Sigmoid colon (tissue), 7 donors: ENCODE measurements around the gene ST6GAL2. TPM values are rescaled to one million over a fixed set of nuclear protein-coding genes. Genes with fewer than 3 reads are reported as not detected.

ENCODE experiments used
- DNase-seq: peaks from one replicate; pipeline ENCODE4 v3.0.0-alpha.2; 2019
- H3K27ac ChIP-seq, 4 donors: fragments of 200-600 bp; sonication (generic); one replicate each; pipeline ENCODE4 v1.5.1; 2016 to 2019; ENCODE audit warnings: mild to moderate bottlenecking in 1 of 4
- H3K27me3 ChIP-seq, 3 donors: fragments of 200-600 bp; sonication (generic); one replicate each; pipeline ENCODE4 v1.5.1; 2019; ENCODE audit warnings: mild to moderate bottlenecking in 1 of 3
- H3K36me3 ChIP-seq, 4 donors: fragments of 200-600 bp; sonication (generic); one replicate each; pipeline ENCODE4 v1.5.1; 2016 to 2019
- H3K4me1 ChIP-seq, 4 donors: fragments of 200-600 bp; sonication (generic); one replicate each; pipeline ENCODE4 v1.5.1; 2017 to 2019
- H3K4me3 ChIP-seq, 4 donors: fragments of 200-600 bp; sonication (generic); one replicate each; pipeline ENCODE4 v1.5.1; 2017 to 2019; ENCODE audit warnings: mild to moderate bottlenecking in 2 of 4, moderate library complexity in 1 of 4
- H3K9me3 ChIP-seq, 4 donors: fragments of 200-600 bp in 3 of 4; sonication (generic) in 3 of 4; one replicate each; pipeline versions ENCODE4 v1.5.1 to v1.6.1; 2013 to 2019
- EP300 ChIP-seq, 4 donors: sonication (generic); formaldehyde crosslinking; IDR thresholded peaks; one replicate each; pipeline ENCODE4 v1.6.1; 2017; ENCODE audit warnings: antibody characterized with exemption in 4 of 4
- POLR2A ChIP-seq, 2 donors: fragments of 450-650 bp; IDR thresholded peaks; one replicate each; pipeline ENCODE4 v1.6.1; 2016; ENCODE audit warnings: antibody characterized with exemption in 2 of 2, mild to moderate bottlenecking in 2 of 2, moderate library complexity in 2 of 2
- POLR2AphosphoS5 ChIP-seq, 4 donors: sonication (generic); formaldehyde crosslinking; IDR thresholded peaks; one replicate each; pipeline ENCODE4 v1.6.1; 2017; ENCODE audit warnings: antibody characterized with exemption in 4 of 4
- WGBS, 2 donors: extraction: QIAGEN DNeasy Blood & Tissue Kit; methylation state at CpG; one replicate each; pipeline ENCODE4 v1.1.7; 2013; 5-methylcytosine and 5-hydroxymethylcytosine counted together
- intact Hi-C: fragments of 100-400 bp; cut with DNase I; formaldehyde crosslinking; loops from one replicate; pipeline ENCODE4 v1.15.1; 2023
- polyA plus RNA-seq, 3 donors: library from polyadenylated mRNA; stranded (reverse); fragments of 200-250 nt; gene quantifications; one replicate each; pipeline ENCODE4 v1.2.3, GENCODE V29; 2013
- total RNA-seq, 4 donors: library from RNA; depleted of rRNA; stranded (reverse); fragments of >200 nt; gene quantifications; one replicate each; pipeline ENCODE4 v1.1.0, GENCODE V29; 2016
- TF ChIP-seq, protein P1 (sequence below), 4 experiments: fragments of 450-650 bp in 3 of 4; fragments of 200-600 bp in 1 of 4; IDR thresholded peaks; one replicate each; pipeline ENCODE4 v1.5.1; 2016 to 2019; ENCODE audit warnings: antibody characterized with exemption in 4 of 4, mild to moderate bottlenecking in 3 of 4, moderate library complexity in 2 of 4
- donor health status: healthy with polysubstance abuse.
- donor health status: Bipolar disorder and iron deficiency.
- donor health status: healthy.

ST6GAL2 gene
- total and polyA plus RNA-seq, 7 donors: under 0.01 to 6.2 (median 0.83) TPM

GRCh38 chr2:106858810-106859209 is 27.2 kb downstream of the ST6GAL2 start:
- Histone ChIP-seq H3K4me3 (no peak overlapping the region), H3K36me3 (no peaks in the 10 kb centered on the region), H3K4me1 (peaks cover 0 to 18% (median 0%) of the 10 kb centered on the region in 4 donors), H3K27me3 (no peaks in the 10 kb centered on the region), H3K27ac (no peak overlapping the region), H3K9me3 (peaks cover 0 to 6% (median 0%) of the 10 kb centered on the region in 4 donors)
- 87 to 89% methylated on average over 2 of the region's 2 CpGs for WGBS, 2 donors
- intact Hi-C loops: no loop called here
- TF ChIP-seq POLR2AphosphoS5 (IDR thresholded peaks at IDR 0.05) (no peak), POLR2A (IDR thresholded peaks at IDR 0.05) (no peak), EP300 (IDR thresholded peaks at IDR 0.05) (no peak)
- TF ChIP-seq, protein P1, sequence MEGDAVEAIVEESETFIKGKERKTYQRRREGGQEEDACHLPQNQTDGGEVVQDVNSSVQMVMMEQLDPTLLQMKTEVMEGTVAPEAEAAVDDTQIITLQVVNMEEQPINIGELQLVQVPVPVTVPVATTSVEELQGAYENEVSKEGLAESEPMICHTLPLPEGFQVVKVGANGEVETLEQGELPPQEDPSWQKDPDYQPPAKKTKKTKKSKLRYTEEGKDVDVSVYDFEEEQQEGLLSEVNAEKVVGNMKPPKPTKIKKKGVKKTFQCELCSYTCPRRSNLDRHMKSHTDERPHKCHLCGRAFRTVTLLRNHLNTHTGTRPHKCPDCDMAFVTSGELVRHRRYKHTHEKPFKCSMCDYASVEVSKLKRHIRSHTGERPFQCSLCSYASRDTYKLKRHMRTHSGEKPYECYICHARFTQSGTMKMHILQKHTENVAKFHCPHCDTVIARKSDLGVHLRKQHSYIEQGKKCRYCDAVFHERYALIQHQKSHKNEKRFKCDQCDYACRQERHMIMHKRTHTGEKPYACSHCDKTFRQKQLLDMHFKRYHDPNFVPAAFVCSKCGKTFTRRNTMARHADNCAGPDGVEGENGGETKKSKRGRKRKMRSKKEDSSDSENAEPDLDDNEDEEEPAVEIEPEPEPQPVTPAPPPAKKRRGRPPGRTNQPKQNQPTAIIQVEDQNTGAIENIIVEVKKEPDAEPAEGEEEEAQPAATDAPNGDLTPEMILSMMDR (IDR thresholded peaks at IDR 0.05): no peak
- DNase-seq: no peak

GRCh38 chr2:106857882-106858478 is 28.0 kb downstream of the ST6GAL2 start:
- no peak for TF ChIP-seq EP300 (IDR thresholded peaks at IDR 0.05)
- TF ChIP-seq, protein P1 (IDR thresholded peaks at IDR 0.05): no peak
- no peak for TF ChIP-seq POLR2A (IDR thresholded peaks at IDR 0.05)
- TF ChIP-seq POLR2AphosphoS5 (IDR thresholded peaks at IDR 0.05): no peak
- Histone ChIP-seq H3K27me3 (no peaks in the 10 kb centered on the region), H3K9me3 (peaks cover 0 to 6% (median 0%) of the 10 kb centered on the region in 4 donors), H3K36me3 (no peaks in the 10 kb centered on the region), H3K4me1 (peaks cover 0 to 25% (median 0%) of the 10 kb centered on the region in 4 donors), H3K27ac (no peak overlapping the region), H3K4me3 (no peak overlapping the region)
- no peak for DNase-seq
- intact Hi-C loops: no loop called here

GRCh38 chr2:106853631-106854030 is 32.3 kb downstream of the ST6GAL2 start:
- 84 to 86% methylated on average over 2 of the region's 2 CpGs for WGBS, 2 donors
- intact Hi-C loops: no loop called here

GRCh38 chr2:106851881-106852501 is 34.0 kb downstream of the ST6GAL2 start:
- H3K27ac ChIP-seq: peak overlapping the region in 3 of 4 donors; percentile 60 to 65 (median 63)
- intact Hi-C loops: no loop called here
- H3K4me1 ChIP-seq: peaks cover 0 to 46% (median 20%) of the 10 kb centered on the region in 4 donors
- no peaks in the 10 kb centered on the region for H3K9me3 ChIP-seq
- no peaks in the 10 kb centered on the region for H3K36me3 ChIP-seq
- H3K4me3 ChIP-seq: no peak overlapping the region
- 91 to 93% methylated on average over 11 of the region's 11 CpGs for WGBS, 2 donors
- no peak for DNase-seq
- no peak for TF ChIP-seq POLR2A (IDR thresholded peaks at IDR 0.05)
- TF ChIP-seq POLR2AphosphoS5 (IDR thresholded peaks at IDR 0.05): no peak
- TF ChIP-seq, protein P1 (IDR thresholded peaks at IDR 0.05): no peak
- TF ChIP-seq EP300 (IDR thresholded peaks at IDR 0.05): no peak
- H3K27me3 ChIP-seq: no peaks in the 10 kb centered on the region

More at GRCh38 chr2:106853631-106854030, 32.3 kb downstream of the ST6GAL2 start:
- TF ChIP-seq POLR2AphosphoS5 (IDR thresholded peaks at IDR 0.05) (no peak), POLR2A (IDR thresholded peaks at IDR 0.05) (no peak), EP300 (IDR thresholded peaks at IDR 0.05) (no peak)
- TF ChIP-seq, protein P1 (IDR thresholded peaks at IDR 0.05): no peak
- Histone ChIP-seq H3K27ac (peak overlapping the region in 1 of 4 donors; percentile 60), H3K4me1 (peaks cover 0 to 46% (median 20%) of the 10 kb centered on the region in 4 donors), H3K9me3 (peaks cover 0 to 2% (median 0%) of the 10 kb centered on the region in 4 donors), H3K27me3 (no peaks in the 10 kb centered on the region), H3K4me3 (no peak overlapping the region), H3K36me3 (no peaks in the 10 kb centered on the region)
- DNase-seq: no peak
